C4-2B (cell line): ENCODE results near the gene CGB5.
"Not testable (repeated sequence)": the region's sequence is repeated elsewhere in the genome, so short reads cannot be mapped to it uniquely, and the experiment has no call there.

Experiments
- CTCF ChIP-seq: fragments of 450-650 bp; conservative IDR thresholded peaks from 2 replicates; pipeline ENCODE4 v1.5.1; 2017; ENCODE audit warnings: mild to moderate bottlenecking
- ZFX ChIP-seq: fragments of 450-650 bp; IDR thresholded peaks from 2 replicates; pipeline ENCODE4 v1.6.1; 2017

GRCh38 chr19:49074869-49075268 is 31.2 kb downstream of the CGB5 start:
- not testable (repeated sequence) for TF ChIP-seq ZFX
- peak; percentile 62 for TF ChIP-seq CTCF
